Measurements from ENCODE around the gene AKAP6. TPM values are rescaled to one million over a fixed set of nuclear protein-coding genes. Genes with fewer than 3 reads are reported as not detected.

Gene AKAP6
- total RNA-seq, 1 experiment from 2014 or later: 1.1 TPM

DNA sequence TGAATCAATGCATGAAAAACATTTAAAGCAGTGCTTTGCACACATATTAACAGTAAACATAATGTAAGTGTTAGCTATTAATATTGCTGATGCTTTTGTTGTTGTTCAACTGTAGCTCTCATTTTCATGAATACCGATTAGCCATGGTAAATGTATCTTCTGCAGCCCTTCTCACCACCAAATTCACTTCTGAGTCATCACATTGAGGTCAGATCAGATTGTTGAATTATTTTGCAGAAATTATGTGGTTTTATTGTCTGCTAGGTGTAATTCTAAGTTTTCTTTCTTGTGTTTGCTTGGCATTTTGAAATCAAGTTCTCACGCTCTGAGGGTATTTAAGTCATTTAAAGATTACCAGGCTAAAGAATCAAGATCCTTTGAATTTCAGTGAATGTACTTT, 74.6 kb downstream of the AKAP6 start:
- Histone ChIP-seq H2BK20ac (ENCODE audit: low read depth, low read length, poor library complexity, severe bottlenecking) (no peak overlapping the region), H2BK15ac (ENCODE audit: low read depth, low read length) (no peak overlapping the region), H2BK5ac (ENCODE audit: insufficient read length, low read length) (no peak overlapping the region), H4K20me1 (ENCODE audit: control insufficient read depth, insufficient read depth, insufficient read length) (no peaks in the 10 kb centered on the region), H3K27ac (ENCODE audit: insufficient read length, low read depth, low read length) (no peak overlapping the region), H2AK5ac (ENCODE audit: insufficient read length, low read length) (no peak overlapping the region), H3K4me2 (ENCODE audit: insufficient read depth, insufficient read length, low read length) (no peak overlapping the region), H3K23ac (ENCODE audit: insufficient read length, low read depth, low read length) (no peak overlapping the region), H3K9me3 (ENCODE audit: control insufficient read depth, low read depth, low read length) (no peaks in the 10 kb centered on the region), H2AFZ (ENCODE audit: low read length) (no peak overlapping the region), H3K4ac (ENCODE audit: low read depth, low read length) (no peak overlapping the region), H4K8ac (replicated peaks; ENCODE audit: insufficient read length, low read depth, low read length) (no peak overlapping the region), H3K79me2 (ENCODE audit: insufficient read depth, low read length) (no peaks in the 10 kb centered on the region), H3K18ac (ENCODE audit: insufficient read length, low read depth, low read length) (no peak overlapping the region), H3K9ac (ENCODE audit: extremely low read depth, insufficient read length, low read length) (no peak overlapping the region), H4K5ac (ENCODE audit: insufficient read length, low read depth, low read length) (no peak overlapping the region), H3K79me1 (ENCODE audit: insufficient read depth, low read depth, low read length, poor library complexity, severe bottlenecking) (no peaks in the 10 kb centered on the region), H3K4me1 (ENCODE audit: insufficient read depth, low read length) (peaks cover 2% of the 10 kb centered on the region; the same call in 1 of the 2 replicates), H2BK12ac (ENCODE audit: insufficient read length, low read depth, low read length) (no peak overlapping the region), H3K23me2 (ENCODE audit: insufficient read length, low read depth, low read length, poor library complexity, severe bottlenecking) (no peaks in the 10 kb centered on the region), H3K14ac (ENCODE audit: insufficient read depth, low read length) (no peak overlapping the region), H3K56ac (ENCODE audit: insufficient read length, low read depth, low read length) (no peak overlapping the region), H4K91ac (ENCODE audit: insufficient read length, low read depth, low read length) (no peak overlapping the region), H2BK120ac (ENCODE audit: low read depth, low read length, poor library complexity, severe bottlenecking) (no peak overlapping the region), H3T11ph (ENCODE audit: low read length) (no peak overlapping the region), H3K27me3 (ENCODE audit: insufficient read depth, low read length) (no peaks in the 10 kb centered on the region)
- H3K36me3 Mint-ChIP-seq (ENCODE audit: insufficient read depth in 1 of 3, low read depth in 3 of 3): no peaks in the 10 kb centered on the region
- no peak for DNase-seq
- no peak overlapping the region for H3K4me3 Mint-ChIP-seq
- TF ChIP-seq, protein P1, sequence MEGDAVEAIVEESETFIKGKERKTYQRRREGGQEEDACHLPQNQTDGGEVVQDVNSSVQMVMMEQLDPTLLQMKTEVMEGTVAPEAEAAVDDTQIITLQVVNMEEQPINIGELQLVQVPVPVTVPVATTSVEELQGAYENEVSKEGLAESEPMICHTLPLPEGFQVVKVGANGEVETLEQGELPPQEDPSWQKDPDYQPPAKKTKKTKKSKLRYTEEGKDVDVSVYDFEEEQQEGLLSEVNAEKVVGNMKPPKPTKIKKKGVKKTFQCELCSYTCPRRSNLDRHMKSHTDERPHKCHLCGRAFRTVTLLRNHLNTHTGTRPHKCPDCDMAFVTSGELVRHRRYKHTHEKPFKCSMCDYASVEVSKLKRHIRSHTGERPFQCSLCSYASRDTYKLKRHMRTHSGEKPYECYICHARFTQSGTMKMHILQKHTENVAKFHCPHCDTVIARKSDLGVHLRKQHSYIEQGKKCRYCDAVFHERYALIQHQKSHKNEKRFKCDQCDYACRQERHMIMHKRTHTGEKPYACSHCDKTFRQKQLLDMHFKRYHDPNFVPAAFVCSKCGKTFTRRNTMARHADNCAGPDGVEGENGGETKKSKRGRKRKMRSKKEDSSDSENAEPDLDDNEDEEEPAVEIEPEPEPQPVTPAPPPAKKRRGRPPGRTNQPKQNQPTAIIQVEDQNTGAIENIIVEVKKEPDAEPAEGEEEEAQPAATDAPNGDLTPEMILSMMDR (conservative IDR thresholded peaks at IDR 0.05): no peak
- peaks cover 7 to 12% of the 10 kb centered on the region in 2 experiments for H3K4me1 Mint-ChIP-seq
- no peak overlapping the region for H3K27ac Mint-ChIP-seq
- WGBS (ENCODE audit: extremely low coverage, insufficient read length, low lambda C conversion rate): no CpG with 5 or more reads among the region's 2 CpGs
- no peaks in the 10 kb centered on the region for H3K27me3 Mint-ChIP-seq (ENCODE audit: low read depth)
- no peaks in the 10 kb centered on the region for H3K9me3 Mint-ChIP-seq

Data from H9 (cell line).